ENCODE measurements around the gene IL12RB2.
"Not testable (repeated sequence)": the region's sequence is repeated elsewhere in the genome, so short reads cannot be mapped to it uniquely, and the experiment has no call there.

Gene IL12RB2

DNA sequence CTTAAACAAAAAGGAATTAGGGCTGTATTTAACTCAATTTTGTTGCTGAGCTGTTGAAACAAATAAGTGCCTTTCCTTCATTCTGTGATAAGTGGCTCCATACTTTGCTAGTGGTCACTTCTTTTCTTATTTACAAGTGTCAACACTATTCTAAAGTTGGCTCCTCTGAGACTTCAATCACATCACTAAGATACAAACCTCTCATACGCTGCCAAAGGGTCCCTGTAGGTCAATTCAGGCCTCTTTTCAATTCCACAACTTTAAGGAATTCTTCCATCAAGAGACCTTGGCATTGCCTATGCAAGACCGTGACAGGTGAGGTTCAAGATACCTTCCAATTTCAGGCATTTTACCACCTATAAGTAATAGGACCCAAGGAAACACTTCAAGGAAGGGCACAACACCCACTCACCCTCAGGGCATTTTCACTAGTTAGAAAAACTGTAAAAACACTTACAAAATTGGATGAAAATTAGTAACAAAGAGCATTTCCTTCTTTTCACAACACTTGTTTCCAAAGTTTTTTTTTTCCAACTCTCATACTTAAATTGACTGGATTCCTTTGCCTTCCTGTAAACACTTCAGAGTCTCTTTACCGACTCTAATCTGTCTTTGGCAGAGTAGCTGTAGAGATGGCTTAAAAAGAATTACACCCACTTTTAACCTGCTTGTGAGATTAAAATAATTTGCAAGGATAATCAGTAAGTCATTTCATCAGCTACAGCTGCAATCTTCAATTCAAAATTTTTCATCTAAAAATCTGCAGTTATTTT lies 98.0 kb downstream of the IL12RB2 start:
- DNase-seq (ENCODE audit: low read depth), result no peak
- no peak overlapping the region for H3K4me3 ChIP-seq (ENCODE audit: low read depth, low read length)
- TF ChIP-seq, protein P1, sequence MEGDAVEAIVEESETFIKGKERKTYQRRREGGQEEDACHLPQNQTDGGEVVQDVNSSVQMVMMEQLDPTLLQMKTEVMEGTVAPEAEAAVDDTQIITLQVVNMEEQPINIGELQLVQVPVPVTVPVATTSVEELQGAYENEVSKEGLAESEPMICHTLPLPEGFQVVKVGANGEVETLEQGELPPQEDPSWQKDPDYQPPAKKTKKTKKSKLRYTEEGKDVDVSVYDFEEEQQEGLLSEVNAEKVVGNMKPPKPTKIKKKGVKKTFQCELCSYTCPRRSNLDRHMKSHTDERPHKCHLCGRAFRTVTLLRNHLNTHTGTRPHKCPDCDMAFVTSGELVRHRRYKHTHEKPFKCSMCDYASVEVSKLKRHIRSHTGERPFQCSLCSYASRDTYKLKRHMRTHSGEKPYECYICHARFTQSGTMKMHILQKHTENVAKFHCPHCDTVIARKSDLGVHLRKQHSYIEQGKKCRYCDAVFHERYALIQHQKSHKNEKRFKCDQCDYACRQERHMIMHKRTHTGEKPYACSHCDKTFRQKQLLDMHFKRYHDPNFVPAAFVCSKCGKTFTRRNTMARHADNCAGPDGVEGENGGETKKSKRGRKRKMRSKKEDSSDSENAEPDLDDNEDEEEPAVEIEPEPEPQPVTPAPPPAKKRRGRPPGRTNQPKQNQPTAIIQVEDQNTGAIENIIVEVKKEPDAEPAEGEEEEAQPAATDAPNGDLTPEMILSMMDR (IDR thresholded peaks at IDR 0.05; ENCODE audit: low read depth, low read length), result no peak
- TF ChIP-seq, protein P2, sequence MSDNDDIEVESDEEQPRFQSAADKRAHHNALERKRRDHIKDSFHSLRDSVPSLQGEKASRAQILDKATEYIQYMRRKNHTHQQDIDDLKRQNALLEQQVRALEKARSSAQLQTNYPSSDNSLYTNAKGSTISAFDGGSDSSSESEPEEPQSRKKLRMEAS (IDR thresholded peaks at IDR 0.05; ENCODE audit: low read depth, low read length), result no peak
- no peak for TF ChIP-seq POLR2A (IDR thresholded peaks at IDR 0.05; ENCODE audit: extremely low read depth, insufficient read length)
- TF ChIP-seq MYC (IDR thresholded peaks at IDR 0.05; ENCODE audit: low read depth, low read length), result no peak

DNA sequence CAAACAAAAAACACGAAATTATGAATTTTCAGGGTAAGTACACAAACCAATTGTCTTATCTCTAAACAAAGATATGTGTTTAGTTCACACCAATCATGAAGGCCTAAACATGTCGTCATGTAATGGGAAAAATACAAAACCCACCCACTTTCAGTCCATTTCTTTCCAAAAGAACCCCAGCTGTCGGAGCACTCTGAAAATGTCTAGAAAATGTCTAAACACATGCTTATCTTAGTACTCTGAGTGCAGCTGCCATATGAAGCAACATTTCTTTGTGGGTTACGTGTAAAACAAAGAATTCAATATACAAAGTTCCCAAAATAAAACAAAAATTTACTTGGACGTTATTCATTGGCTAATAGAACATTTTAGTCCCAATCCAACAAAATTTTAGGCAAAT lies 99.8 kb downstream of the IL12RB2 start:
- no peak for TF ChIP-seq MYC (IDR thresholded peaks at IDR 0.05; ENCODE audit: low read depth, low read length)
- TF ChIP-seq, protein P2 (IDR thresholded peaks at IDR 0.05; ENCODE audit: low read depth, low read length), result no peak
- TF ChIP-seq, protein P1 (IDR thresholded peaks at IDR 0.05; ENCODE audit: low read depth, low read length), result no peak
- TF ChIP-seq POLR2A (IDR thresholded peaks at IDR 0.05; ENCODE audit: extremely low read depth, insufficient read length), result no peak
- DNase-seq (ENCODE audit: low read depth), result no peak
- no peak overlapping the region for H3K4me3 ChIP-seq (ENCODE audit: low read depth, low read length)

DNA sequence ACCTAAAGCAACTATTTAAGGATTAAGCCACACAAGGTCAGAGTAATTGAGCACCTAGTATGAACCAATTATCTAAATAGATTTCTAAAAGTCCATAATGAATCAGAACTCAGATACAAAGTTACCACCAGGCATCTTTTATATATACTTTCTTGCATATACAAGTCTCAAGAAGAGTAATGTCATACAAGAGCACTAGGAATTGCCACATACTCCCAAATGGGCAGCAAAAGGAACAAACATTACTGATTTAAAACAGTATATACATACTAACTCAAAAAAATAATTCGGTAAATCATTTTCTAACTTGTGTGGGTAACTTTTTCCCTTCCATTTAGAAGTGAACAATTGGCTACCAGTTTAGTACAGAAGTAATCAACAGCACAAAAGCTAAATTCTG lies 100.5 kb downstream of the IL12RB2 start:
- no peak overlapping the region for H3K4me3 ChIP-seq (ENCODE audit: low read depth, low read length)
- no peak for TF ChIP-seq POLR2A (IDR thresholded peaks at IDR 0.05; ENCODE audit: extremely low read depth, insufficient read length)
- TF ChIP-seq, protein P2 (IDR thresholded peaks at IDR 0.05; ENCODE audit: low read depth, low read length), result no peak
- TF ChIP-seq, protein P1 (IDR thresholded peaks at IDR 0.05; ENCODE audit: low read depth, low read length), result no peak
- TF ChIP-seq MYC (IDR thresholded peaks at IDR 0.05; ENCODE audit: low read depth, low read length), result no peak
- no peak for DNase-seq (ENCODE audit: low read depth)

DNA sequence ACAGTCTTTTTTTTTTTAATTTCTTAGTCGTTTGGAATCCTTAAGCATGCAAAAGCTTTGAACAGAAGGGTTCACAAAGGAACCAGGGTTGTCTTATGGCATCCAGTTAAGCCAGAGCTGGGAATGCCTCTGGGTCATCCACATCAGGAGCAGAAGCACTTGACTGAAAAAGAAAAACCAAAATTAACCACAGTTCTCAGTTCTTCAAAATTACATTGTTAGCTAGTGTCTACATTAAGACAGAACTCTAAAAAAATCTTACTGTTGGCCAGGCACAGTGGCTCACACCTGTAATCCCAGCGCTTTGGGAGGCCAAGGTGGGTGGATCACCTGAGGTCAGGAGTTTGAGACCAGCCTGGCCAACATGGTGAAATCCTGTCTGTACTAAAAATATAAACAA lies 105.4 kb downstream of the IL12RB2 start:
- not testable (repeated sequence) for H3K4me3 ChIP-seq (ENCODE audit: low read depth, low read length); DNase-seq (ENCODE audit: low read depth)

DNA sequence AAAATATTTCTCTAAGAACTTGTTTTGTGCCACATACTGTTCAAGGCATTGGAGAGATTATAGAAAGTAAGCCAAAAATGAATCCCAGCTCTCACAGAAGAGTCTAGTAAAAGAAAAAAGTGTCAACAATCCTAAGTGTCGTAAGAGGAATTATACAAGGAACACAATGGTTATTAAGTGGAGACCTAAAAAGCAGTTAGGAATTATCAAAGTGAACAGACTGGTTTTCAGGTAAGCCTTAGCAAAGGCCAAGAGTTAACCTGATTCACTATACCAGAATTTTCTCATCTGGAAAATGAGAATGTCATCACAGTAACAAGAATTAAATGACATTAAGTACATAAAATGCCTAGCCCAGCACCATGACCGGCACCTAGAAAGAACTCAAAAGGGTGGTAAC lies 106.9 kb downstream of the IL12RB2 start:
- TF ChIP-seq, protein P2 (IDR thresholded peaks at IDR 0.05; ENCODE audit: low read depth, low read length), result no peak
- TF ChIP-seq MYC (IDR thresholded peaks at IDR 0.05; ENCODE audit: low read depth, low read length), result no peak
- no peak for TF ChIP-seq POLR2A (IDR thresholded peaks at IDR 0.05; ENCODE audit: extremely low read depth, insufficient read length)
- TF ChIP-seq, protein P1 (IDR thresholded peaks at IDR 0.05; ENCODE audit: low read depth, low read length), result no peak
- DNase-seq (ENCODE audit: low read depth), result no peak
- H3K4me3 ChIP-seq (ENCODE audit: low read depth, low read length), result no peak overlapping the region

DNA sequence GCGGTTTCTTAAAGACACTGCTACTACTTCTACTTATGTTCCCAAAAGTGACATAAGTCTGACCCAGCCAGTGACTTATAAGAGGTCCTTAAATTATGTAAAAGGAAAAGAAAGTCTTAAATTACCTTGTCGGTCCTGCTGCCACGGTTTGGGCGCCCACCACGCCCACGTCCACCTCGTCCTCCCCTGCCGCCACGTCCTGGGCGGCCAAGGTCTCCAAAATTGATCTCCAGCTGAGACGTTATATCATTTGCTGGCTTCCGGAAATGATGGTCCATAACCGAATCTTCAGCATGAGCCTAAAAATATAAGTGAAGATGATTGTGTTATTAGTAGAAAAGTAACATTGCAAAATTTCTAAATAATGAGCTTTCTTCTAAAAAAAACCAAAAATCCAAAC lies 107.4 kb downstream of the IL12RB2 start:
- TF ChIP-seq, protein P1 (IDR thresholded peaks at IDR 0.05; ENCODE audit: low read depth, low read length), result no peak
- TF ChIP-seq MYC (IDR thresholded peaks at IDR 0.05; ENCODE audit: low read depth, low read length) (no peak), POLR2A (IDR thresholded peaks at IDR 0.05; ENCODE audit: extremely low read depth, insufficient read length) (no peak)
- TF ChIP-seq, protein P2 (IDR thresholded peaks at IDR 0.05; ENCODE audit: low read depth, low read length), result no peak
- DNase-seq (ENCODE audit: low read depth), result no peak

DNA sequence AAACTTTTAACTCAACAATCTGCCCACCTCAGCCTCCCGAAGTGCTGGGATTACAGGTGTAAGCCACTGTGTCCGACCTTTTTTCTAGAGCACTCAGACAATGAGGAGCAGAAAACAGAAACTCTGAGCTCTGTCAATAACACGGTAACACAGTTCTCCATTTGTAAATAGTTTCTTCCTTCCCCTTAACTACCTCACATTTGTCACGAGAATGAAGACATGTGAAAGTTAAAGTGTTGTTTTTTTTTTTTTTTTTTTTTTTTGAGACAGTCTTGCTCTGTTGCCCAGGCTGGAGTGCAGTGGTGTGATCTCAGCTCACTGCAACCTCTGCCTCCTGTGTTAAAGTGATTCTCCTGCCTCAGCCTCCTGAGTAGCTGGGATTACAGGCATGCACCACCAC lies 110.1 kb downstream of the IL12RB2 start:
- H3K4me3 ChIP-seq (ENCODE audit: low read depth, low read length); DNase-seq (ENCODE audit: low read depth): not testable (repeated sequence)

More for the DNA sequence above, 107.4 kb downstream of the IL12RB2 start:
- H3K4me3 ChIP-seq (ENCODE audit: low read depth, low read length), result no peak overlapping the region

Measured in NB4 (cell line).